ENCODE results near the gene C13orf46.

The C13orf46 gene

DNA sequence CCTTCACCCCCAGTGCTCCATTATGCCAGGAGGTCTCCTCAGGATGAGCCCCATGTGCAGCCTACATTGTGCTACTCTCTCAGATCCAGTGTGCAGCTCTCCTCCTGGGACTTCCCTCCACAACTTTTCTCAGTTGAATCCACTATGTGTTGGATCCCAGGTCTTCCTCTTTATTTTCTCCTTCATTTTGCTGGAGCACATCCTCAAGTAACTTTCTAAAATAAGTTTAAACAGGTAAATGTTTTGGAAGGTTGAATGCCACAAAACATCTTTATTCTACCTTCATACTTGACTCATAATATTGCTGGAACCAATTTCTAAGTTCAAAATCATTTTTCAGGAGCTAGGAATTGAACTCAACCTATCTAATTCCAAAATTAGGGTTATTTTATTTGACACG, 52.1 kb downstream of the C13orf46 start:
- TF ChIP-seq YY1 (IDR thresholded peaks at IDR 0.05; ENCODE audit: insufficient read depth, insufficient read length) (no peak), ZNF274 (IDR thresholded peaks at IDR 0.05; ENCODE audit: low read depth, low read length) (no peak), SUZ12 (IDR thresholded peaks at IDR 0.05; ENCODE audit: extremely low read depth, insufficient read depth, insufficient read length) (no peak)
- no peak for DNase-seq (ENCODE audit: low read depth, low spot score)
- Histone ChIP-seq H3K4me1 (ENCODE audit: insufficient read depth, insufficient read length) (peaks cover 8% of the 10 kb centered on the region), H3K9me3 (ENCODE audit: insufficient read depth, low read length) (no peaks in the 10 kb centered on the region), H3K27me3 (ENCODE audit: insufficient read depth, insufficient read length) (no peaks in the 10 kb centered on the region), H3K9ac (ENCODE audit: insufficient read length, low read depth) (no peak overlapping the region), H3K4me3 (ENCODE audit: insufficient read length, low read depth) (no peak overlapping the region), H3K36me3 (ENCODE audit: insufficient read depth, insufficient read length, low read length) (no peaks in the 10 kb centered on the region)

DNA sequence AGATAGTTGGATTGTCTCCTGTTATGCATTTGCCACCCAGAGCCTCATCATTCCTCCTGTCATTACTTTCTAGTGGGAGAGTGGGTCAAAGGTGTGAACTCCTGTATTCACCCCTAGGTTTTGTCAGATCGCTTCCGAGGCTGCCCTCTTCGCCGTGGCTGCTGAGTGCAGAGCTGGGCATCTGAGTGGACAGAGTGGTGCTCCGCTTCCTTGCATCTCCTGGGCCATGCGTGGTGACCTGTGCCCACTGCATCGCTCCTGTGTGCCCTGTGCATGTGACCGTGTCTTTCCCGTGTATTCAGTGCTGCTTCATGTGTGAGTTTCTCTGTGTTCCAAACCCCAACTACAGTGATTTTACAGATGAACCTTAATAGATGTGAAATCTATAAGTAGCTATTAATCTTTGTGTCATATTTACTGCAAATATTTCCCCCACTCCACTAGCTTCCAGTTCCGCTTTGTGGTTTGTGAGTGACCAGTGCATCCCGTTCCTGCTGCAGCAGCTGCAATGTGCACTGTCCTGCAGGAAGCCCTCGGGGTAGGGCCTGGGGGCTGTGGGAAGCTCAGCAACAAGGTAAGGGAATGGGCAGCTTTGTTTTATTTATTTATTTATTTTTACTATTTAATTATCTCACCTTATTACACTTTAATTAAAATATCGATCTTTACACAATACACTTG, 53.1 kb downstream of the C13orf46 start:
- TF ChIP-seq SUZ12 (IDR thresholded peaks at IDR 0.05; ENCODE audit: extremely low read depth, insufficient read depth, insufficient read length) = no peak
- no peak for TF ChIP-seq ZNF274 (IDR thresholded peaks at IDR 0.05; ENCODE audit: low read depth, low read length)
- no peak for TF ChIP-seq YY1 (IDR thresholded peaks at IDR 0.05; ENCODE audit: insufficient read depth, insufficient read length)
- Histone ChIP-seq H3K9ac (ENCODE audit: insufficient read length, low read depth) (no peak overlapping the region), H3K27me3 (ENCODE audit: insufficient read depth, insufficient read length) (no peaks in the 10 kb centered on the region), H3K36me3 (ENCODE audit: insufficient read depth, insufficient read length, low read length) (no peaks in the 10 kb centered on the region), H3K4me3 (ENCODE audit: insufficient read length, low read depth) (no peak overlapping the region), H3K4me1 (ENCODE audit: insufficient read depth, insufficient read length) (peaks cover 7% of the 10 kb centered on the region), H3K9me3 (ENCODE audit: insufficient read depth, low read length) (no peaks in the 10 kb centered on the region)
- DNase-seq (ENCODE audit: low read depth, low spot score) = no peak

DNA sequence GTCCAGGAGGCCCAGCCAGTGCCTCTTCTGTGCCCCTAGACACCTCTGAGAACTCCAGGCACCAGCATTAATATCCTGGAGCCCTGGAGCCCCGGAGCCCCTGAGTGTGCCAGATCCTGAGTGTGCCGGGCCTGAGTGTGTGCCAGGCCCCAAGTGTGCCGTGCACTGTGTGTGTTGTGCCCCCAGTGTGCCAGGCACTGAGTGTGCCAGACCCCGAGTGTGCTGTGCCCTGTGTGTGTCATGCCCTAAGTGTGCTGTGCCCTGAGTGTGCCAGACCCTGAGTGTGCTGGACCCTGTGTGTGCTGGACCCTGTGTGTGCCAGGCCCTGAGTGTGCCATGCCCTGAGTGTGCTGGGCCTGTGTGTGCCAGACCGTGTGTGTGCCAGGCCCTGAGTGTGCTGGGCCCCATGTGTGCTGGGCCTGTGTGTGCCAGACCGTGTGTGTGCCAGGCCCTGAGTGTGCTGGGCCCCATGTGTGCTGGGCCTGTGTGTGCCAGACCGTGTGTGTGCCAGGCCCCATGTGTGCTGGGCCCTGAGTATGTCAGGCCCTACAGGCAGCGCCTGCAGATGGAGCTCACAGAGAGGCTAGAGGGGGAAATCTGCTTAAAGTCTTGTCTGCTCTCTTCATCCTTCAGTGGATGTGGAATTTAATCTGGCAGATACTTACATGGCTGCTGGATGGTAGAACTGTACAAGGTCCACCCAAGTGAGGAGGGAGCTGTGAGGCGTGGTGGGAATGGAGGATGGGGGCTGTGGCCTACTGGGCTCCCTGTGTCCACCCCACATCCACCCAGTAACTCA, 53.9 kb downstream of the C13orf46 start:
- TF ChIP-seq ZNF274 (IDR thresholded peaks at IDR 0.05; ENCODE audit: low read depth, low read length) (no peak), YY1 (IDR thresholded peaks at IDR 0.05; ENCODE audit: insufficient read depth, insufficient read length) (no peak), SUZ12 (IDR thresholded peaks at IDR 0.05; ENCODE audit: extremely low read depth, insufficient read depth, insufficient read length) (no peak)

DNA sequence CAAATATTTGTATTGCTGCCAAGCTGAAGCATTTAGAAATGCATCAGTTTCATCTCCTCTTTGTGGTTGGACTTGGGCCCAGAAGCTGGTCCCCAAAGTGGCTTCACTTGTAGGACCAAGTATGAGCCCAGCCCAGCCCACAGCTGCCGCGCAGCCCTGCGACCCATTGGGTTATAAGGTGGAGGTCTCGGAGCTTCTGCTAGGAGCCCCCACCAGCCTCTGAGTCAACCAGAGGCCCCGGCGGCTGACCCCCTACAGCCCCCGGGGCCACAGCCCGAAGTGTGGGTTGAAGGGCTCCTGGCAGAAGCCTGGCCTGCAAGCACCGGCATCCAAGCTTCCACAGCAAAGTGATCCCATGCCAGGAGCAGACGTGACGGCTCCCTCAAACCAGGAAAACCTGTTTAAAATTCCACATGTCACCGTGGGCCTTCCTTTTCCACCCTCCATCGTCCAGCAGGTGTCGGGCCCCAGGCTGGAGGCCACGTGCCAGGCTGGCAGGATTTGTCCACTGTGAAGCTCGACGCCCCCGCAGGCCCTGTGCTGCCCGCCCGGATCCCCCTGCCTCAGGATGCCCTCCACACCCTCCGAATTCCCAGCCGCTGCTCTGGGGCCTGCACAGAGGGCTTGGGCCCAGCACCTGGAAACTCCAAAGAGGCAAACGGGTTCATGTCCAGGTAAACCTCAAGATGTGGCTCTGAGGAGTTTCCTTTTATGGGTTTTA, 54.7 kb downstream of the C13orf46 start:
- DNase-seq (ENCODE audit: low read depth, low spot score) = no peak
- Histone ChIP-seq H3K9ac (ENCODE audit: insufficient read length, low read depth) (no peak overlapping the region), H3K4me1 (ENCODE audit: insufficient read depth, insufficient read length) (no peaks in the 10 kb centered on the region)

More for the DNA sequence above, 53.9 kb downstream of the C13orf46 start:
- Histone ChIP-seq H3K4me3 (ENCODE audit: insufficient read length, low read depth) (no peak overlapping the region), H3K27me3 (ENCODE audit: insufficient read depth, insufficient read length) (no peaks in the 10 kb centered on the region), H3K9ac (ENCODE audit: insufficient read length, low read depth) (no peak overlapping the region), H3K9me3 (ENCODE audit: insufficient read depth, low read length) (no peaks in the 10 kb centered on the region), H3K4me1 (ENCODE audit: insufficient read depth, insufficient read length) (peaks cover under 1% of the 10 kb centered on the region), H3K36me3 (ENCODE audit: insufficient read depth, insufficient read length, low read length) (no peaks in the 10 kb centered on the region)
- DNase-seq (ENCODE audit: low read depth, low spot score) = no peak

DNA sequence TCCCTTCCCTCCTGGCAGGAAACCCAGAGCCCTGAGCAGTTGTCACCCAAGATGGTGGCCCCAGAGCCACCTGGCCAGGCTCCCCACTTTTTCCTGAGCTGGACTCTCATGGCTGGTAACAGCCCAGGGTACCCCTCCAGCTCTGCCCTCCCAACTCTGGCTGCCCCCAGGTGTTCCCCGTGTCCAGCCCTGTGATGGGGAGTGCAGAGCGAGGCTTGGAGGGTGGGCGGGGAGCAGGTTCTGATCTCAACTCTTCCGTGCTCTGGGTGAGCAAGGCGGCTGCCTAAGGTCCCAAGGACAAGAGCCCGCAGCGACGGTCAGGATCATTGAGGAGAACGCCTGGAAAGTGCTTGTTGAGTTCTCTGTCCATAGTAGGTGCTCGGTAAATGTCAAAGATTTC, 55.3 kb downstream of the C13orf46 start:
- TF ChIP-seq YY1 (IDR thresholded peaks at IDR 0.05; ENCODE audit: insufficient read depth, insufficient read length) (no peak), ZNF274 (IDR thresholded peaks at IDR 0.05; ENCODE audit: low read depth, low read length) (no peak), SUZ12 (IDR thresholded peaks at IDR 0.05; ENCODE audit: extremely low read depth, insufficient read depth, insufficient read length) (no peak)
- DNase-seq (ENCODE audit: low read depth, low spot score) = no peak
- H3K27me3 ChIP-seq (ENCODE audit: insufficient read depth, insufficient read length) = peaks cover 2% of the 10 kb centered on the region
- no peaks in the 10 kb centered on the region for H3K9me3 ChIP-seq (ENCODE audit: insufficient read depth, low read length)
- no peaks in the 10 kb centered on the region for H3K4me1 ChIP-seq (ENCODE audit: insufficient read depth, insufficient read length)
- no peak overlapping the region for H3K9ac ChIP-seq (ENCODE audit: insufficient read length, low read depth)
- H3K36me3 ChIP-seq (ENCODE audit: insufficient read depth, insufficient read length, low read length) = no peaks in the 10 kb centered on the region
- H3K4me3 ChIP-seq (ENCODE audit: insufficient read length, low read depth) = no peak overlapping the region

More for the DNA sequence above, 54.7 kb downstream of the C13orf46 start:
- no peaks in the 10 kb centered on the region for H3K9me3 ChIP-seq (ENCODE audit: insufficient read depth, low read length)
- peaks cover 2% of the 10 kb centered on the region for H3K27me3 ChIP-seq (ENCODE audit: insufficient read depth, insufficient read length)
- TF ChIP-seq ZNF274 (IDR thresholded peaks at IDR 0.05; ENCODE audit: low read depth, low read length) = no peak
- TF ChIP-seq YY1 (IDR thresholded peaks at IDR 0.05; ENCODE audit: insufficient read depth, insufficient read length) = no peak
- TF ChIP-seq SUZ12 (IDR thresholded peaks at IDR 0.05; ENCODE audit: extremely low read depth, insufficient read depth, insufficient read length) = no peak
- no peak overlapping the region for H3K4me3 ChIP-seq (ENCODE audit: insufficient read length, low read depth)
- no peaks in the 10 kb centered on the region for H3K36me3 ChIP-seq (ENCODE audit: insufficient read depth, insufficient read length, low read length)

DNA sequence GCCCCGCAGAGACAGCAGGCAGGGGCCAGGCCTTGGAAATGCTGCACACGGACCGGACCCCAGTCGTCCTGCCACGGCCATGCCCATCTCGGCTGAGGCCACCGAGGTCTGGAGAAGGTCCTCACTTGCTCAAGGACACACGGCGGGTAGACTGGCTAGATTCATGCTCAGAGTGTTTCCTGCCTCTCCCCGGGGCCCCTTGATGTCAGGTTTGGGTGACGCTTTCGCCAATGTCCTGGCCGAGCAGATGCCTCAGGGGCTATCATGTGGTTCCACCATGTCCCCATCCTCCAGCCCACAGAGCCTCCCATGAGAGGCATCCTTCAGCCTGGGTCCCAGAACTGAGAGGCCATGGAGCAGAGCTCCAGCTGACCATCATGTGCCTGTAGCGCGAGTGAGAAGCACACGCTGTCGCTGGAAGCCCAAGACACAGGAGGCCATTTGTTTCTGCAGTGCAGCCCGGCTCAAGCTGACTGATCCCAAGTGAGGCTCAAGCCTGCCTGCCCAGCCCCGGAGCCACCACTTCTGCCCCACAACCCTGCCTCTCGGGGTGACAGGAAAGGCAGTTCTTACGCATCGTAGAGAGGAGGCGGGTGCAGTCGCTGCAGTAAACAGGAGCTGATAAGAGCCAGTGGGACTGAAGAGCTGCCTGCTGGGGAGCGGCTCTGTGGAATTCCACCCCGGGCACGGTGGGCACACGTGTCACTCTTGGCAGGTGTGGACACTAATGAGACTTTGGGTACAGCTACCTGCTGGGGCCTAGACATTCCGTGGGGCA, 56.1 kb downstream of the C13orf46 start:
- Histone ChIP-seq H3K9me3 (ENCODE audit: insufficient read depth, low read length) (no peaks in the 10 kb centered on the region), H3K4me3 (ENCODE audit: insufficient read length, low read depth) (no peak overlapping the region), H3K27me3 (ENCODE audit: insufficient read depth, insufficient read length) (peaks cover 2% of the 10 kb centered on the region), H3K9ac (ENCODE audit: insufficient read length, low read depth) (no peak overlapping the region), H3K4me1 (ENCODE audit: insufficient read depth, insufficient read length) (no peaks in the 10 kb centered on the region), H3K36me3 (ENCODE audit: insufficient read depth, insufficient read length, low read length) (no peaks in the 10 kb centered on the region)
- TF ChIP-seq YY1 (IDR thresholded peaks at IDR 0.05; ENCODE audit: insufficient read depth, insufficient read length) (no peak), ZNF274 (IDR thresholded peaks at IDR 0.05; ENCODE audit: low read depth, low read length) (no peak), SUZ12 (IDR thresholded peaks at IDR 0.05; ENCODE audit: extremely low read depth, insufficient read depth, insufficient read length) (no peak)
- DNase-seq (ENCODE audit: low read depth, low spot score) = no peak
